Fibroblast of villous mesenchyme (primary cell): ENCODE measurements around the gene KRT38. TPM values are rescaled to one million over a fixed set of nuclear protein-coding genes. Genes with fewer than 3 reads are reported as not detected.
"Not testable (repeated sequence)": the region's sequence is repeated elsewhere in the genome, so short reads cannot be mapped to it uniquely, and the experiment has no call there.

ENCODE experiments used
- DNase-seq: peaks from one replicate; pipeline ENCODE4 v3.0.0-alpha.2; 2010; ENCODE audit warnings: low read depth
- H3K4me3 ChIP-seq: 2 replicates; pipeline ENCODE4 v1.5.1; 2011; ENCODE audit warnings: low read depth, mild to moderate bottlenecking, low read length
- CTCF ChIP-seq: IDR thresholded peaks from 2 replicates; pipeline ENCODE4 v1.5.1; 2012; ENCODE audit warnings: low read depth, mild to moderate bottlenecking, low read length; ENCODE audit not compliant: insufficient read depth
- total RNA-seq: library from RNA; depleted of rRNA; stranded (reverse); fragments of >200 nt; gene quantifications from 2 replicates; pipeline ENCODE4 v1.2.3, GENCODE V29; 2012

KRT38 gene
- total RNA-seq, 1 donor: under 0.01 TPM

GRCh38 chr17:41437769-41438168 lies 3.0 kb downstream of the KRT38 start:
- H3K4me3 ChIP-seq: no peak overlapping the region
- TF ChIP-seq CTCF: no peak
- no peak for DNase-seq

GRCh38 chr17:41437254-41437653 lies 3.5 kb downstream of the KRT38 start:
- H3K4me3 ChIP-seq: no peak overlapping the region
- DNase-seq: no peak
- TF ChIP-seq CTCF: no peak

GRCh38 chr17:41434415-41434814 lies 6.4 kb downstream of the KRT38 start:
- DNase-seq: no peak
- no peak overlapping the region for H3K4me3 ChIP-seq
- no peak for TF ChIP-seq CTCF

- H3K4me3 ChIP-seq: no peak overlapping the region
- DNase-seq: no peak
- no peak for TF ChIP-seq CTCF
Measured at GRCh38 chr17:41434005-41434404, 6.8 kb downstream of the KRT38 start.

GRCh38 chr17:41433586-41433985 lies 7.2 kb downstream of the KRT38 start:
- DNase-seq: no peak
- H3K4me3 ChIP-seq: no peak overlapping the region
- no peak for TF ChIP-seq CTCF

- not testable (repeated sequence) for DNase-seq, H3K4me3 ChIP-seq
Measured at GRCh38 chr17:41430376-41430775, 10.4 kb downstream of the KRT38 start.

- DNase-seq: no peak
- no peak for TF ChIP-seq CTCF
- no peak overlapping the region for H3K4me3 ChIP-seq
Measured at GRCh38 chr17:41429667-41430066, 11.1 kb downstream of the KRT38 start.
